Astrocyte of the spinal cord (primary cell): ENCODE results near the gene CACNA1B.

Experiments used
- DNase-seq: peaks from one replicate; pipeline ENCODE4 v3.0.0; 2011; ENCODE audit warnings: low read depth, low spot score
- H3K4me3 ChIP-seq: 2 replicates; pipeline ENCODE4 v1.5.1; 2011; ENCODE audit warnings: low read depth, mild to moderate bottlenecking, low read length, moderate library complexity
- CTCF ChIP-seq: IDR thresholded peaks from 2 replicates; pipeline ENCODE4 v1.5.1; 2012; ENCODE audit warnings: low read depth, mild to moderate bottlenecking, low read length, inconsistent platforms
- in situ Hi-C: cut with HindIII; loops from 2 replicates; pipeline ENCODE4 v1.10.0; 2017; ENCODE audit warnings: low sequenced_read_pairs

The CACNA1B gene

GRCh38 chr9:137975936-137976565, 98.5 kb downstream of the CACNA1B start:
- TF ChIP-seq CTCF = no peak
- H3K4me3 ChIP-seq = no peak overlapping the region
- in situ Hi-C loops = no loop called here
- no peak for DNase-seq

- no peak for TF ChIP-seq CTCF
- in situ Hi-C loops = no loop called here
- H3K4me3 ChIP-seq = no peak overlapping the region
- DNase-seq = no peak
These were observed 100.1 kb downstream of the CACNA1B start for GRCh38 chr9:137977571-137978261.

- no peak for DNase-seq
- no peak overlapping the region for H3K4me3 ChIP-seq
- no peak for TF ChIP-seq CTCF
- in situ Hi-C loops = no loop called here
These were observed 100.7 kb downstream of the CACNA1B start for GRCh38 chr9:137978262-137978714.

GRCh38 chr9:137982200-137982599, 104.6 kb downstream of the CACNA1B start:
- no peak for DNase-seq

GRCh38 chr9:137984005-137984404, 106.4 kb downstream of the CACNA1B start:
- DNase-seq = no peak
- in situ Hi-C loops = no loop called here
- no peak overlapping the region for H3K4me3 ChIP-seq
- no peak for TF ChIP-seq CTCF

More at GRCh38 chr9:137982200-137982599, 104.6 kb downstream of the CACNA1B start:
- H3K4me3 ChIP-seq = no peak overlapping the region
- in situ Hi-C loops = no loop called here
- TF ChIP-seq CTCF = no peak

- no peak overlapping the region for H3K4me3 ChIP-seq
- no peak for TF ChIP-seq CTCF
- DNase-seq = no peak
- in situ Hi-C loops = no loop called here
These were observed 107.1 kb downstream of the CACNA1B start for GRCh38 chr9:137984520-137985257.
